IMR-90 (cell line): Measurements from ENCODE around the gene PRKCA. TPM values are rescaled to one million over a fixed set of nuclear protein-coding genes. Genes with fewer than 3 reads are reported as not detected.
A peak's percentile ranks its signal among the peaks of the same experiment; 100 is the strongest.

ENCODE experiments used
- ATAC-seq: fragments of 200-7000 bp; cut with Tn5 transposase; 2 replicates; pipeline ENCODE4 v1.9.1; 2020; ENCODE audit warnings: low read depth, mild to moderate bottlenecking, moderate library complexity
- BruUV-seq: library from RNA; stranded (reverse); fragments of 400-500 nt; replicated peaks from 2 replicates; lab custom pipeline; 2021; lab: Mats Ljungman, UMichigan
- CTCF ChIA-PET: fragments of 300-600 bp; formaldehyde crosslinking; extraction: SDS; loops from one replicate; lab custom pipeline; 2021; ENCODE audit warnings: antibody characterized with exemption; lab: Yijun Ruan, JAX
- POLR2A ChIA-PET: fragments of 300-600 bp; sonication (Branson Sonifier 250); formaldehyde crosslinking; loops from one replicate; lab custom pipeline; 2022; ENCODE audit warnings: antibody characterized with exemption; ENCODE audit not compliant: unreplicated experiment; lab: Charles Lee
- DNase-seq: peaks from one replicate; pipeline ENCODE4 v3.0.0; 2013
- H2AFZ ChIP-seq: replicated peaks from 2 replicates; pipeline ENCODE3; 2013; ENCODE audit warnings: low read length, mild to moderate bottlenecking; ENCODE audit not compliant: poor library complexity
- H2AK5ac ChIP-seq: 2 replicates; pipeline ENCODE4 v1.6.1; 2013; ENCODE audit warnings: low read depth, low read length, inconsistent platforms
- H2AK9ac ChIP-seq: replicated peaks from 2 replicates; pipeline ENCODE3; 2013; ENCODE audit warnings: mild to moderate bottlenecking, low read depth, low read length, moderate library complexity; ENCODE audit not compliant: poor library complexity
- H2BK120ac ChIP-seq: 2 replicates; pipeline ENCODE4 v1.6.1; 2013; ENCODE audit warnings: low read depth, low read length, inconsistent platforms
- H2BK15ac ChIP-seq: 3 replicates; pipeline ENCODE4 v1.6.1; 2013; ENCODE audit warnings: low read depth, low read length, inconsistent platforms
- H2BK20ac ChIP-seq: 2 replicates; pipeline ENCODE4 v1.6.1; 2013; ENCODE audit warnings: low read depth, mild to moderate bottlenecking, inconsistent platforms, low read length, moderate library complexity
- H2BK5ac ChIP-seq: 2 replicates; pipeline ENCODE4 v1.6.1; 2013; ENCODE audit warnings: mild to moderate bottlenecking, low read depth, low read length, inconsistent platforms; ENCODE audit not compliant: poor library complexity, severe bottlenecking
- H3K14ac ChIP-seq: replicated peaks from 2 replicates; pipeline ENCODE4 v1.6.1; 2013; ENCODE audit warnings: low read depth, low read length, inconsistent platforms
- H3K18ac ChIP-seq: 2 replicates; pipeline ENCODE4 v1.6.1; 2013; ENCODE audit warnings: low read depth, low read length, control low read depth
- H3K23ac ChIP-seq: 2 replicates; pipeline ENCODE4 v1.6.1; 2013; ENCODE audit warnings: low read depth, low read length, inconsistent platforms
- H3K27ac ChIP-seq: 2 replicates; pipeline ENCODE4 v1.5.1; 2013; ENCODE audit warnings: mild to moderate bottlenecking, control low read depth, low read length; ENCODE audit not compliant: insufficient read depth
- H3K27me3 ChIP-seq: 2 replicates; pipeline ENCODE4 v1.6.1; 2013; ENCODE audit warnings: low read length; ENCODE audit not compliant: control insufficient read depth, insufficient read depth
- H3K36me3 ChIP-seq: 2 replicates; pipeline ENCODE4 v1.6.1; 2013; ENCODE audit warnings: low read length, mixed read lengths; ENCODE audit not compliant: control insufficient read depth, insufficient read depth
- H3K4ac ChIP-seq: 2 replicates; pipeline ENCODE4 v1.6.1; 2013; ENCODE audit warnings: low read depth, low read length, inconsistent platforms
- H3K4me1 ChIP-seq: 2 replicates; pipeline ENCODE4 v1.6.1; 2013; ENCODE audit warnings: low read length, mixed read lengths; ENCODE audit not compliant: control insufficient read depth, insufficient read depth
- H3K4me2 ChIP-seq: 2 replicates; pipeline ENCODE4 v1.6.1; 2013; ENCODE audit warnings: low read depth, mild to moderate bottlenecking, control low read depth, low read length, moderate library complexity
- H3K4me3 ChIP-seq: 2 replicates; pipeline ENCODE4 v1.5.1; 2013; ENCODE audit warnings: low read depth, mild to moderate bottlenecking, control low read depth, low read length, moderate library complexity; ENCODE audit not compliant: insufficient read depth
- H3K56ac ChIP-seq: 2 replicates; pipeline ENCODE4 v1.6.1; 2013; ENCODE audit warnings: low read length, inconsistent platforms; ENCODE audit not compliant: insufficient read depth; ENCODE audit errors: extremely low read depth
- H3K79me1 ChIP-seq, 2 experiments: 2 replicates each; pipeline ENCODE4 v1.6.1; 2013; ENCODE audit warnings: low read length in 2 of 2, inconsistent platforms in 1 of 2, low read depth in 1 of 2
- H3K9ac ChIP-seq: 2 replicates; pipeline ENCODE4 v1.6.1; 2013; ENCODE audit warnings: low read depth, low read length, control low read depth
- H3K9me1 ChIP-seq: 2 replicates; pipeline ENCODE4 v1.6.1; 2013; ENCODE audit warnings: low read length, inconsistent platforms; ENCODE audit not compliant: insufficient read depth
- H3K9me3 ChIP-seq: 2 replicates; pipeline ENCODE4 v1.6.1; 2013; ENCODE audit warnings: low read length; ENCODE audit not compliant: control insufficient read depth, insufficient read depth
- H4K20me1 ChIP-seq: 2 replicates; pipeline ENCODE4 v1.6.1; 2013; ENCODE audit warnings: low read length, inconsistent platforms; ENCODE audit not compliant: insufficient read depth
- H4K5ac ChIP-seq: 2 replicates; pipeline ENCODE4 v1.6.1; 2013; ENCODE audit warnings: mild to moderate bottlenecking, low read depth, low read length, control low read depth
- H4K8ac ChIP-seq, 2 experiments: 2 replicates each; pipeline ENCODE4 v1.6.1; 2013; ENCODE audit warnings: low read depth in 2 of 2, low read length in 2 of 2, control low read depth in 1 of 2, inconsistent platforms in 1 of 2
- H4K91ac ChIP-seq: 2 replicates; pipeline ENCODE4 v1.6.1; 2013; ENCODE audit warnings: low read depth, low read length, inconsistent platforms; ENCODE audit not compliant: insufficient read depth
- CEBPB ChIP-seq: IDR thresholded peaks from 2 replicates; pipeline ENCODE4 v1.6.1; 2012; ENCODE audit warnings: low read depth, low read length, improper control_type of control experiment
- WGBS, 2 experiments: methylation state at CpG; one replicate each; pipeline versions ENCODE4 v1.1.5 to v1.1.7; 2013; ENCODE audit warnings: missing lambda C conversion rate in 2 of 2; ENCODE audit not compliant: insufficient read length in 1 of 2; ENCODE audit errors: extremely low coverage in 2 of 2; 5-methylcytosine and 5-hydroxymethylcytosine counted together
- dilution Hi-C: fragments of 300-500 bp; cut with HindIII; formaldehyde crosslinking; loops from one replicate; pipeline ENCODE4 v1.14.3; 2018; ENCODE audit warnings: low sequenced_read_pairs; ENCODE audit not compliant: unreplicated experiment
- in situ Hi-C: fragments of 300-500 bp; cut with MboI; formaldehyde crosslinking; loops from 3 replicates; pipeline ENCODE4 v1.14.3; 2019; ENCODE audit warnings: low sequenced_read_pairs, inconsistent platforms, mixed read lengths
- intact Hi-C: fragments of 100-400 bp; cut with micrococcal nuclease; formaldehyde crosslinking; loops from 2 replicates; pipeline ENCODE4 v1.10.0; 2022
- polyA plus RNA-seq, 3 experiments: library from polyadenylated mRNA; depleted of rRNA; stranded (reverse); fragments of >200 nt; gene quantifications; 2 replicates each; pipeline ENCODE4 v1.2.3, GENCODE V29; 2012; ENCODE audit warnings: low replicate concordance in 1 of 3
- total RNA-seq: library from RNA; depleted of rRNA; stranded (reverse); fragments of >200 nt; gene quantifications from 2 replicates; pipeline ENCODE4 v1.2.3, GENCODE V29; 2012
- TF ChIP-seq, protein P1 (sequence below): conservative IDR thresholded peaks from 2 replicates; pipeline ENCODE4 v1.5.1; 2012; ENCODE audit warnings: mild to moderate bottlenecking, low read depth, low read length, improper control_type of control experiment

Gene PRKCA
- total and polyA plus RNA-seq, 2 of the 4 experiments (the other 2 are of a cell fraction), result 31.0 to 46.0 TPM

DNA sequence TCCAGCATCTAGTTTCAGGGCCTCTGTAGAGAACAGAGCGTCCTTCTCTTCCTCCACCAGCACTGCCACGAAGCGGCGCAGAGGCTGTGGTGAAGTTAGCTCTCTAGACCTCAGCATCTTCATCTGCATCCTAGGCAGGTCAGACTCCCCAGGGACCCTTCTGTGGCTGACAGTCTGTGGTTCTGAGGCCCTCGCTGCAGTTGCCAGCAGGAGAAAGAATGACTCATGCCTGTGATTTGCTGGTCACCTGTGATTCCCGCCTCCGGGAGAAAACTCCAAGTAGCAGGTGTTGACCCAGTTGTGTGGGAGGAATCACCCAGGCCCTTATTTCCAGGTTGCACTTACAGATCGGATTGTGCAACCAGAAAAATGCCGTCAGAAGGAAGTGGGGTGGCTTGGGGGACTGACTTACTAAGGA, 415.2 kb downstream of the PRKCA start:
- Histone ChIP-seq H3K4me2 (no peak overlapping the region), H3K9me1 (no peaks in the 10 kb centered on the region), H2BK20ac (no peak overlapping the region), H3K9ac (no peak overlapping the region), H4K8ac (no peak overlapping the region), H2AK5ac (no peak overlapping the region), H3K14ac (no peak overlapping the region), H3K27ac (no peak overlapping the region), H4K5ac (no peak overlapping the region), H4K20me1 (peaks cover 7% of the 10 kb centered on the region; the same call in 1 of the 2 replicates), H3K4ac (no peak overlapping the region), H3K4me1 (no peaks in the 10 kb centered on the region), H2BK15ac (no peak overlapping the region), H3K23ac (no peak overlapping the region), H2BK120ac (no peak overlapping the region), H3K56ac (no peak overlapping the region), H2BK5ac (no peak overlapping the region), H3K36me3 (peaks cover 7% of the 10 kb centered on the region; the same call in 1 of the 2 replicates), H3K18ac (no peak overlapping the region), H3K27me3 (no peaks in the 10 kb centered on the region), H4K91ac (no peak overlapping the region), H3K9me3 (no peaks in the 10 kb centered on the region), H2AFZ (no peak overlapping the region), H2AK9ac (no peak overlapping the region), H3K4me3 (no peak overlapping the region), H3K79me1 (peaks cover 0 to 3% of the 10 kb centered on the region in 2 experiments; a peak in 1 of 4 replicates)
- ChIA-PET POLR2A (no interaction called here), CTCF (interaction anchor here (0.5 to 0.6 kb wide), 2 partner anchors 23 to 28 kb away, joined by 6 to 7 read pairs; no protein-coding TSS in a partner anchor)
- ATAC-seq (no peak), DNase-seq (peak; percentile 12)
- dilution Hi-C loops (no loop called here), intact Hi-C loops (no loop called here), in situ Hi-C loops (loop anchor here (5.0 kb wide), 1 partner anchor 190 kb away; no protein-coding TSS in a partner anchor)
- 0 out of 2 replicates have a peak, but pooled peaks have one; percentile 26 for TF ChIP-seq CEBPB
- TF ChIP-seq, protein P1, sequence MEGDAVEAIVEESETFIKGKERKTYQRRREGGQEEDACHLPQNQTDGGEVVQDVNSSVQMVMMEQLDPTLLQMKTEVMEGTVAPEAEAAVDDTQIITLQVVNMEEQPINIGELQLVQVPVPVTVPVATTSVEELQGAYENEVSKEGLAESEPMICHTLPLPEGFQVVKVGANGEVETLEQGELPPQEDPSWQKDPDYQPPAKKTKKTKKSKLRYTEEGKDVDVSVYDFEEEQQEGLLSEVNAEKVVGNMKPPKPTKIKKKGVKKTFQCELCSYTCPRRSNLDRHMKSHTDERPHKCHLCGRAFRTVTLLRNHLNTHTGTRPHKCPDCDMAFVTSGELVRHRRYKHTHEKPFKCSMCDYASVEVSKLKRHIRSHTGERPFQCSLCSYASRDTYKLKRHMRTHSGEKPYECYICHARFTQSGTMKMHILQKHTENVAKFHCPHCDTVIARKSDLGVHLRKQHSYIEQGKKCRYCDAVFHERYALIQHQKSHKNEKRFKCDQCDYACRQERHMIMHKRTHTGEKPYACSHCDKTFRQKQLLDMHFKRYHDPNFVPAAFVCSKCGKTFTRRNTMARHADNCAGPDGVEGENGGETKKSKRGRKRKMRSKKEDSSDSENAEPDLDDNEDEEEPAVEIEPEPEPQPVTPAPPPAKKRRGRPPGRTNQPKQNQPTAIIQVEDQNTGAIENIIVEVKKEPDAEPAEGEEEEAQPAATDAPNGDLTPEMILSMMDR, result no peak
- WGBS, 2 experiments, result 100% methylated on average over 1 of the region's 9 CpGs; no CpG with 5 or more reads in 1 of the 2 experiments
- no TSS peak for BruUV-seq
